NK-92 (cell line): ENCODE measurements around the gene DSCAML1.

Experiments used
- DNase-seq: peaks from one replicate; lab custom pipeline; 2025; ENCODE audit not compliant: unreplicated experiment; lab: John Stamatoyannopoulos, UW

DSCAML1 gene

GRCh38 chr11:117796872-117797529 lies at the start of gene DSCAML1:
DSCAML1 (minus strand) TSS chr11:117797216; CDS start chr11:117797079, 137 bp downstream.
- no peak for DNase-seq

DNA sequence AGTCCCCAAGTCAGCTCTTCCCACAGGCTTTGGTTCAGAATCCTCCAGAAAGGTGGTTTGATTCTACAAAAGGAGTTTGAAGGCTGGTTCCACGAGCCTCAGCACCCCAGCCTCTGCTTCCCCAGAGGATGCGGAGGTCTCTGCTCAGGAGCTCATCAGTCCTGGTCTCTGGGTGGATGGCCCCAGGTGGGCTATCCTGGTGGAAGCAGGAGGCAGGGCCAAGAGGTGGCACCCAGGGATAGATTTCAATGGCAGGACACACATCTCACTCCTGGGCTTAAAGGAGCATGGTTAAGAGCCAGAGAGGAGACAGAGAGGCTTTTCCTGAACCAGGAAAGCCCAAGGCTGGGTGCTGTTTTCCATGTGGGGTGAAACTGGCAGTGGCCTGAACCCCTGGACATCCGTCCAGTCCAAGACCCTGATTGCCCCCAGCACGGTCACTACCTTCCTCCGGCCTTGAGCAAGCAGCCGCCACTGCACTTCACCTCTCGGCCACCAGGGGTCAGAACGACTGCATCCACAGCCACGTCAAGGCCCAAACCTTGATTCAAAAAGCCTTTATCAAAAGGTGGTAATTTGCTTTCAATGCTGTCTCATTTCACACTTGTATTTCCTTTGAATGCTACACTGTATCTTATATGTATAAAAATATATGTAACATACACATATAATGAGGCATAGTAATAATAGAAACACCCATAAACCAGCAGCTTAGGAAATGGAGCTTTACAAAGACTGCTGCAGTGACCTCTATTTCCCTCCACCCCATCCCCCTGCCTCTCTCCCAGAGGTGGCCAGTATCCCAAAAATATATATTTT lies 46.9 kb upstream of the DSCAML1 start:
- no peak for DNase-seq

DNA sequence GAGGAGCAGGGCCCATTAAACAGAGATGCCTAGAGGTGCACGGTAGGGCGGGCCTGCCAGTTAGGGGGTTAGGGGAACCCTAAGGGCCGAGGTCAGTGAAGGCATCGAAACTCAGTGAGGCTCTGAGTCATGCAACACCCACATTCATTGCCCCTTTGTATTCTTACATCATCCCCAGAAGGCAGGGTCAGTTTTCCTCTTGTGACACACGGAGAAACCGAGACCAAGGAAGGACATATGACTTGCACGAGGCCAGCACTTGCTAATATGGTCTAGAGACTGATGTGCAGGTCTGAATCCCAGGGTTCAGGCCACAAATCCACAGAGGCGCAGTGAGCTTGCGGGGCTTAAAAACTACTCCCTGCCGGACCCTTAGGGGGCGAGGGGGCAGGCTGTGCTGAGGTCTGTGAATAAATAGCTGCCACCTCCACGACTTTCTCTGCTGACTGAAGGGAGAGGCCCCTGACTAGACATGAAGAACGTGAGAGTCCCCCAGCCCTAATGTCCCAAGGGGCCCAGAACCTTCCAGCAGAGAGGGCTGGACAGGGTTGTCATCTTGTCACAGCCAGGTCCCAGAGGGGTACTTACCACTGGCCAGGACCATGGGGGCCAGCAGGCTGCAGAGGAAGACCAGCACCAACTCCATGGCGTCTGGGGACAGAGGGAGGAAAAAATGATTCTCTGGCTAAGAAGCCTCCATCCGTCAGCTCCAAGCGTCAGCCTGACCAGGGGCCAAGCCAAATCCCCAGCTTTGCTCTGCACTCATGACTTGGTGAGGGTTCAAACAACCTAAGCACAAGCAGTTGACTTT lies 45.3 kb upstream of the DSCAML1 start:
- DNase-seq: no peak

- DNase-seq: no peak
Observed at GRCh38 chr11:117841551-117842031, 44.6 kb upstream of the DSCAML1 start.

DNA sequence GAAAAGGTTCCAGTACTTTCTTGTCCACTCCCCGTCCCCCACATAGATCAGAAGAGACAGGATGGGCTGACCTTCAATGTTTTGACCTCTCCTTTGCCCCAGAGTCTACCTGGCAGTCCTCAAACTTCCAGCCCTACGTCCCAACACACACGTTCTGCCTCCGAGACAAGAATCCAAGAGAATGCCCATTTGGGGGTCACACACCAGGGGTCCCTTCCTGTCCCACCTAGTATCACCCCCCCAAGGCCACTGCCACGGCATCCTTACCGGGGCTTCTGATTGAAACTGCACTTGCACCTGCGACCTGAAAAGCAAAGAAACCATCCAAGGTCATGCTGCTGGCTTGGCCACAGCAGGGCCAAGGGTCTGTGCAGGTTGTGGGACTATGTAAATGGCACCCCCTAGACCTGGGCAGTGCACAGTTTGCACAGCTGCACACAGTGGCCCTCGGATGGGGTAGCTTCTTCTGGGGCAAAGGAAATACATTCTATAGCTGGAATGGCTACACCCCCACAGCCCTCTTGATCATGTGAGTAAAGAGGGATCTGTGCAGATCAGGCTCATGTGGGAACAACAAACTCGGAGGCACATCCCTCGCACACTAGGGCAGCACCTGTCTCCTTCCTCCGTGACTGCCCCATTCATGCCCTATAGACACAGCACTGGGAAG lies 44.0 kb upstream of the DSCAML1 start:
- DNase-seq: no peak

GRCh38 chr11:117839936-117840813 lies 43.2 kb upstream of the DSCAML1 start:
- DNase-seq: no peak

DNA sequence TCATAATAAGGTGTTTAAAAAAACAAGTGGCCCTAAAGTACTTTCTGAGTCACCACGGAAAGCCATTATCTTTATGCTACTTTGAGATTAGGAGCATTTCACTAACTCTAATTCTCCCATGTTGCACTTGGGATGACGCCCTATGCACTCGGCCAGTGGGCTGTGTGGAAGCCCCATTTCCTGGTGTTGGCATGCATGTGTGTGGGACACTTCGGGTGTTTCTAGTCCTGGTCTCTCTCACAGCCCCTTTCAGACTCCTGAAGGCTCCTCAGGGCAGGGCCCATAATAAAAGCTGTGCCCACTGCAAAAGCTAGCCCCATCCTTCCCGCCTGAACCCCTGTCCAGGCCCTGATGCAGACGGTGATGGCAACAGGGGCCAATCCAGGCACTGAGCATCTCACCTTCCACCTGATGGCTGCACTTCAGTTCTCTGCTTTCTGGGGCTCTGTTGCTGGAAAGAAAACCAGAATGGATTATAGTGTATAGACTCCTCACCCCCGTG lies 42.4 kb upstream of the DSCAML1 start:
- no peak for DNase-seq

DNA sequence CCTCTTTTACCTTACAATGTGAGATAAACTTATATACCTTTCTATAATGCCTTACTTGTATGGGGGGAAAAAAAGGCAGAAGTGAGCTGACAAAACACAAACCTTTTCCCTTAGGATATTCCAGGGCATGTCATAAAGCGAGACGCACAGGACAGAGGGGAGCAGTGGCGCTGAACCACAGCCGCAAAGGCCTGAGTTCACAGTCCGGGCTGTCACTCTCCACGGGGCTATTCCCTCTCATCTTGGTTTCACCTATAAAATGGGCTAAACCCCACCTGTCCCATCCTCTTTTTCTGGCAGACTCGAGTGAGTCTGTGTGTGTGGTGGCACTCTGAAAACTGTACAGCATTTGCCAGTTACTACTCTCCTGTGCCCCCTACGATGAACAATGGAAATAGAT lies 41.9 kb upstream of the DSCAML1 start:
- no peak for DNase-seq

DNA sequence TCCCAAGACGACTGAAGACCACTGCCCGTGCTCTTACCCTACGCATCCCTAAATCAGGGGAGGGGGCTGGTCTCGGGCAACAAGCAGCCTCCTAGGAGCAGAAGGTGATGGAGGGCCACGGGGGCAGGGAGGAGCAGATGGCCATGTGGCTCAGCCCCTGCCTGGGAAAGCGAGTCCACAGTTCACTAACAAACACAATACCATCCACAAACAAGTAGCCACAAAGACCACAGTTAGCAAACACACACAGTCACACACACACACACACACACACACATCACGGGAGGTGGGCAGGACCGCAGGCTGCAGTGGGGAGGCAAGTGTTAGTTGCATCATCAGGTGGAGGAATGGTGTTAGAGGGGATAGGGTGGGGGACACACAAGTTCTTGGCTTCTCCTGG lies 40.8 kb upstream of the DSCAML1 start:
- no peak for DNase-seq

DNA sequence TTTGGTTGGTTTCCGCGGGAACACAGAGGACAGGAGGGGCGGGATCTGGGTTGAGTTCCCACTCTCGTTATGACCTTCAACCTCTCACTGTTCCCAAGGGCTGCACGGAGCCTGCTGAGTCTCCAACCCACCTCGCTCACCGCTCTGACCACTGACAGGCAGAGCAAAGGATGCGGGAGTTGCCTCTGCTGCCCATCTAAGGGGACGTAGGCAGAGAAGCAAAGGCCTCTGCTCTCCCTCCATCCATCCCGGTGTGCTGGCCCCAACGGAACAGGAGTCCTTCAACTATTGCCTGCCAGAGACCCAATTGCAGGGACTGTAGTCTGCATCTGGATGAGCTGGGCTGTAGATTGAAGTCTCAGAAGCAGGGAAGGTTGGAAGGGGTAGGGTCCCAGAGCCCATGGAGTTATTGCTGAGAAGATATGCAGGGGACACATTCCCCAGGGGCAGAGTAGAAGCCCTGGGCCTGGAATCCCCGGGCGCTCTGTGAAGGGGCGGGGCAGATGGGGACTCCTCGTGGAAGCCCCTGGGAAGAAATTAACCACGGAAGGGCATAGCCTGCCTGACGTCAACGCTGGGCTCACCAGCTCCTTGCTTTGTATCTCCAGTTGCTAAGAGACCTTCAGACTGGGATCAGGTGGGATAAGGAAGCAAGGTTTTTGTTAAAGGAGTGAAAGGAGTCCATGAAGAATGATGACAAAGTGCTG lies 40.2 kb upstream of the DSCAML1 start:
- DNase-seq: no peak

DNA sequence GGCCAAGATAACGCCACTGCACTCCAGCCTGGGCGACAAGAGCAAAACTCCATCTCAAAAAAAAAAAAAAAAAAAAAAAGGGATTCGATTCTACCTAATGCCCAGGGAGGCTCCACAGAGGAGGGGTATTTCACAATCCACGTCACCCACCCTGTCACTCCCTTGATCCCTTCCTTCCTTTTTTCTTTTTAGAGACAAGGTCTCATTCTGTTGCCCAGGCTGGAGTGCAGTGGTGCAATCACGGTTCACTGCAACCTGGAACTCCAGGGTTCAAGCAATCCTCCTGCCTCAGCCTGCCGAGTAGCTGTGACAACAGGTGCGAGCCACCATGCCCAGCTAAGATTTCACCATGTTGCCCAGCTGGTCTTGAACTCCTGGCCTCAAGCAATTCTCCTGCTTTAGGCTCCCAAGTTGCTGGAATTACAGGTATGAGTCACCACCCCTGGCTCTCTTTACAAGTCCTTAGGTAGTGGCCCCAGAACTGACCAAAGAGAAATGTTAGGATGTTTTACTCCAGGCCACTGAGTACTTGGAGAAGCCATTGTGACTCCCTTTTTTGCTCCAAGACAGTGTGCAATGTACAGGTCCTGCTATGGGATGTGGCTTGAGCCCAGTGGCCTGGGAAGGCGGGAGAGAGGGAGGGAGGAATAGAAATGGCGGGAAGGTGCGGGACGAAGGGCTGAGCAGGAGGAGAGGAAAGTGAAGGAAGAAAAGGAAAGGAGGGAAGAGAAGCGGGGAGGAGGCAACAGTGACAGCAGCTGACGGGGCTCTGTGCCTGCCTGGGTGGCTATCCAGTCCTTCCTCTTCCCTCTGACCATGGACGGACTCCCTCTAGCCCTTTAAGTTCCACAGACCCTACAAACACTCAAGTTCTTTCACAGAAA lies 39.3 kb upstream of the DSCAML1 start:
- no peak for DNase-seq

DNA sequence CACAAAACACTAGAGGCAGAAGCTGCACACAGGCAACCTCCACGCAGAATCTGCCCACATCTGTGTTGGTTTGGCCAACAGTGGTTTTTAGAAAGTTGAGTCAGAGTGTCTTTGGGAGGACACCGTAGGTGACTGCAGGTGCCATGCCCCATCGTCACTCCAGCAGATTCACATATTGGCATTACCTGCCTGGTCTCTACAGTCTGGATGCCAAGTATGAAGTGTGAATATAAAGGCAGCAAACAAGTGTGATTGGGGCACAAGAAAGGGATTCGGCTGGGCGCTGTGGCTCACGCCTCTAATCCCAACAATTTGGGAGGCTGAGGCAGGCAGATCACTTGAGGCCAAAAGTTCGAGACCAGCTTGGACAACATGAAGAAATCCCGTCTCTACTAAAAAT lies 38.6 kb upstream of the DSCAML1 start:
- DNase-seq: no peak

- no peak for DNase-seq
Observed at GRCh38 chr11:117834838-117835443, 37.9 kb upstream of the DSCAML1 start.

DNA sequence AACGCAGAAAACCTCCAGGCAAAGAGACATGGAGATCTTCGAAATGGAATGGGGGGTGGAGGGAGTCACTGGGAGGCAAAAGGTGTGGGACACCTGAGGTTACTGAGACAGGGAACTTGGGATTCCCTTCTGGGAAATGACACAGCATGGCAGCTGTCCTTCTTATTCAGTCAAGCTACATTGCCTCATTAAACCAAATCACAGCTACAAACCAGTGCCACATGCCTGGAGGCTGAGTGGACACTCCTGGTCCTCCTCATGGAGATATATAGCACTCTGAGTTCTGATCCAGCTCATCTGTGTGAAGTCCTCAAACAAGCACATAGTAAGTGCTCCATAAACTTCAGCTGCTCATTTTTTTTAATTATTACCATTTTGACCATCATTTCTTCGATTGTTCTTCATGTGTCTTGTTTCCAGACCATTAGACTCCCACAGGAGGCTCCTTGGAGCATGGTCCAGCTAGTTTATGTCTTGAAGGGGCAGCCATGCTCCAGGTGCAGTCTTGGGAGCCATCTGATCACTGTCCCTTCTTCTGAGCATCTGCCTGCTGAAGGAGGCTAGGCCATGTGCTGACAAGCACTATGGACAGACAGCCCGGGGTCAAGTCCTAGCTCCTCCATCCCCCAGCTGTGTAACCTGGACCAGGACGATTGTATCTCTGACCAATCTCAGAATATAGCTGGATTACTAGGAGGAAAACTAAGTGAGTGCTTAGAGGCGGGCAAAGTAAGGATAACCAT lies 37.2 kb upstream of the DSCAML1 start:
- DNase-seq: no peak

DNA sequence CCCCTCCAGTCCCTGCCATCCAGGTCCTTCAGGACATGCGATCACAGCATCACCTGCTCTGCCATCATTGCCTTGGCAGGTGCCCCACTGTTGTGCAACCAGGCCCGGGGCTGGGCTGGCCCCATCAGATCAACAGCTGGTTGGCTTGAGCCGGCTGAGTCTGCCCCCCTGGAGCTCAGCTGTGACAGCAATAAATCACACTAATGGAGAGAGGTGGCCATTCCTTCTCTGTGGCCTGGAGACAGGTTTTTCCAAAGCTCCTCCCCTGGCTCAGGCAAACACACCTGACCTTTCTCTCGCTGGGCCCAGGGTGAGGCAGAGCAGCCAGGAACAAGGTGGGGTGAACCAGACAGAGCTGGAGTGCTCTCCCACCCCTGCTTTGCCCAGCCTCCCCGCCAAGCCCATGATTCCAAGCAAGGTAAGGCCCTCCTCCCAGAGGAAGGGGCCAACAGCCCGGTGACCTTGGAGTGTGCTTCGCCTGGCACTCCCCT lies 36.4 kb upstream of the DSCAML1 start:
- DNase-seq: no peak

DNA sequence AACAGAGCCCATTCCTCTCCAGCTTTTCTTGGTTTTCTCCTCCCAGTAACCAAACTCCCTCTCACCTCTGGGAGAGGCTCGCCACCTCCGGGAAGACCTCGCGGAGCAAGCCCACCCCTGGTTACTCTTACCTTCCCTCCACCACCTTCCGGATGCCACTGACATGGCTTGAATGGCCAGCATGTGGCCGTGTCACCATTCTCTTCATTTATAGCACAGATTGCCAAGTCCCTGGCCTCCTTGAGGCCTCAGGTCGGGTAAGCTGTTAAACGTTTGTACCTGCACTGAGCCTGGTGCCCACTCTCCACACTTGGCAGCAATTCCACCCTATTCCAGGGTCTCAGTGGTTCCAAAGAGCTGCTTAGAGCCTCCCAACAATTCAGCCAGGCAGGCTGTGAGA lies 35.5 kb upstream of the DSCAML1 start:
- DNase-seq: no peak
